Suppressor macrophage treated with lipopolysaccharide for 1 hour (primary cell): ENCODE measurements around the gene WNT7B.

ENCODE experiments used
- DNase-seq, 3 donors: peaks; one replicate each; pipeline ENCODE4 v3.0.0-alpha.2; 2020 to 2022

The WNT7B gene

GRCh38 chr22:45923212-45923611 lies 53.8 kb downstream of the WNT7B start:
- no peak for DNase-seq

- no peak for DNase-seq
Measured at GRCh38 chr22:45922661-45923060, 54.3 kb downstream of the WNT7B start.

- DNase-seq, result no peak
Measured at GRCh38 chr22:45922256-45922655, 54.7 kb downstream of the WNT7B start.

GRCh38 chr22:45919504-45920286 lies 57.3 kb downstream of the WNT7B start:
- DNase-seq, result no peak

- DNase-seq, result peak; percentile 35 to 50 (median 49)
Measured at GRCh38 chr22:45918459-45919370, 58.2 kb downstream of the WNT7B start.

GRCh38 chr22:45917700-45918458 lies 59.1 kb downstream of the WNT7B start:
- peak in 2 of 3 donors; percentile 9 to 20 for DNase-seq

GRCh38 chr22:45917146-45917545 lies 59.8 kb downstream of the WNT7B start:
- no peak for DNase-seq

GRCh38 chr22:45916515-45916914 lies 60.4 kb downstream of the WNT7B start:
- DNase-seq, result no peak

- no peak for DNase-seq
Measured at GRCh38 chr22:45915841-45916240, 61.1 kb downstream of the WNT7B start.

- DNase-seq, result no peak
Measured at GRCh38 chr22:45915151-45915550, 61.8 kb downstream of the WNT7B start.

- no peak for DNase-seq
Measured at GRCh38 chr22:45914309-45914708, 62.7 kb downstream of the WNT7B start.

GRCh38 chr22:45912910-45913309 lies 64.1 kb downstream of the WNT7B start:
- no peak for DNase-seq

GRCh38 chr22:45911601-45912271 lies 65.2 kb downstream of the WNT7B start:
- DNase-seq, result peak in 2 of 3 donors; percentile 22 to 36

GRCh38 chr22:45910928-45911467 lies 66.0 kb downstream of the WNT7B start:
- DNase-seq, result no peak

- DNase-seq, result no peak
Measured at GRCh38 chr22:45908961-45909360, 68.0 kb downstream of the WNT7B start.

GRCh38 chr22:45907996-45908395 lies 69.0 kb downstream of the WNT7B start:
- no peak for DNase-seq

GRCh38 chr22:45907378-45907777 lies 69.6 kb downstream of the WNT7B start:
- DNase-seq, result no peak

GRCh38 chr22:45906946-45907345 lies 70.0 kb downstream of the WNT7B start:
- DNase-seq, result no peak

GRCh38 chr22:45905924-45906865 lies 70.8 kb downstream of the WNT7B start:
- no peak for DNase-seq

GRCh38 chr22:45905326-45905923 lies 71.5 kb downstream of the WNT7B start:
- DNase-seq, result no peak

- no peak for DNase-seq
Measured at GRCh38 chr22:45904236-45904635, 72.7 kb downstream of the WNT7B start.
